Tibial nerve (tissue), 4 donors: ENCODE results near the gene EYS. TPM values are rescaled to one million over a fixed set of nuclear protein-coding genes. Genes with fewer than 3 reads are reported as not detected.
"Not testable (repeated sequence)": the region's sequence is repeated elsewhere in the genome, so short reads cannot be mapped to it uniquely, and the experiment has no call there.

ENCODE experiments used
- DNase-seq, 2 donors: peaks; one replicate each; pipeline ENCODE4 v3.0.0-alpha.2; 2019; ENCODE audit warnings: low spot score in 2 of 2
- H3K27ac ChIP-seq, 4 donors: fragments of 200-600 bp; sonication (generic) in 3 of 4; one replicate each; pipeline ENCODE4 v1.5.1; 2017 to 2019; ENCODE audit warnings: mild to moderate bottlenecking in 1 of 4
- H3K27me3 ChIP-seq, 2 donors: fragments of 200-600 bp; sonication (generic) in 1 of 2; one replicate each; pipeline versions ENCODE4 v1.5.1 to v1.6.0; 2017 to 2019
- H3K36me3 ChIP-seq, 3 donors: fragments of 200-600 bp; sonication (generic); one replicate each; pipeline ENCODE4 v1.5.1; 2018 to 2019
- H3K4me1 ChIP-seq, 4 donors: fragments of 200-600 bp; sonication (generic) in 3 of 4; one replicate each; pipeline ENCODE4 v1.5.1; 2017 to 2019
- H3K4me3 ChIP-seq, 4 donors: fragments of 200-600 bp; sonication (generic) in 3 of 4; one replicate each; pipeline ENCODE4 v1.5.1; 2017 to 2019; ENCODE audit warnings: mild to moderate bottlenecking in 1 of 4, moderate library complexity in 1 of 4
- H3K9me3 ChIP-seq, 4 donors: fragments of 200-600 bp; sonication (generic) in 3 of 4; one replicate each; pipeline ENCODE4 v1.5.1; 2017 to 2019
- CTCF ChIP-seq, 5 experiments: fragments of 200-600 bp in 3 of 5; fragments of 450-650 bp in 2 of 5; sonication (generic) in 3 of 5; IDR thresholded peaks; one replicate each; pipeline ENCODE4 v1.5.1; 2016 to 2019; ENCODE audit warnings: antibody characterized with exemption in 5 of 5, mild to moderate bottlenecking in 3 of 5, moderate library complexity in 2 of 5
- EP300 ChIP-seq, 2 donors: sonication (generic); formaldehyde crosslinking; IDR thresholded peaks; one replicate each; pipeline ENCODE4 v1.6.1; 2017; ENCODE audit warnings: antibody characterized with exemption in 2 of 2, mild to moderate bottlenecking in 1 of 2
- POLR2A ChIP-seq, 2 donors: fragments of 450-650 bp; IDR thresholded peaks; one replicate each; pipeline ENCODE4 v1.6.1; 2017; ENCODE audit warnings: antibody characterized with exemption in 2 of 2, mild to moderate bottlenecking in 2 of 2, moderate library complexity in 2 of 2
- WGBS, 2 donors: methylation state at CpG; one replicate each; pipeline ENCODE4 v1.1.5; 2018; 5-methylcytosine and 5-hydroxymethylcytosine counted together
- total RNA-seq, 4 donors: library from RNA; depleted of rRNA; stranded (reverse); fragments of >200 nt; gene quantifications; one replicate each; pipeline ENCODE4 v1.1.0, GENCODE V29; 2016

EYS gene
- total RNA-seq, 4 donors from 2014 or later = under 0.01 to 4.5 (median 0.39) TPM; not detected in 1

- DNase-seq = no peak
- H3K9me3 ChIP-seq = peaks cover 0 to 12% (median 0%) of the 10 kb centered on the region in 4 donors
- no peaks in the 10 kb centered on the region for H3K27me3 ChIP-seq
- H3K36me3 ChIP-seq = peaks cover 0 to 20% (median 0%) of the 10 kb centered on the region in 3 donors
- WGBS, 2 donors = 77 to 89% methylated on average over 1 of the region's 1 CpG
- H3K4me1 ChIP-seq = no peaks in the 10 kb centered on the region
- no peak overlapping the region for H3K4me3 ChIP-seq
- TF ChIP-seq POLR2A (IDR thresholded peaks at IDR 0.05) (no peak), EP300 (IDR thresholded peaks at IDR 0.05) (no peak), CTCF (IDR thresholded peaks at IDR 0.05) (no peak)
- no peak overlapping the region for H3K27ac ChIP-seq
These were observed 1949.2 kb downstream of the EYS start for GRCh38 chr6:63757826-63758225.

DNA sequence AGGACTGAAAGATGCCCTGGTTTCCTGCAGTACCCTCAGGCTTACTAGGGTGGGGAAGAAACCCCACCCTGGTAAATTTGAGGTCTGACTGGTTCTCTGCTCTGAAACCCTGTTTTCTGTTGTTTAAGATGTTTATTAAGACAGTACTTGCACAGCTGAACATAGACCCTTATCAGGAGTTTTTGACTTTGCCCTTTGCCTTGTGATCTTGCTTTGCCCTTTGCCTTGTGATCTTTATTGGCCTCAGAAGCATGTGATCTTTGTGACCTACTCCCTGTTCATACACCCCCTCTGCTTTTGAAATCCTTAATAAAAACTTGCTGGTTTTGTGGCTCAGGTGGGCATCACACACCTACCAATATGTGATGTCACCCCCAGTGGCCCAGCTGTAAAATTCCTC is 1949.8 kb downstream of the EYS start:
- Histone ChIP-seq H3K36me3 (peaks cover 0 to 20% (median 0%) of the 10 kb centered on the region in 3 donors), H3K9me3 (peaks cover 0 to 12% (median 0%) of the 10 kb centered on the region in 4 donors)
- H3K27me3 ChIP-seq, H3K4me1 ChIP-seq, DNase-seq, H3K27ac ChIP-seq, H3K4me3 ChIP-seq: not testable (repeated sequence)

GRCh38 chr6:63750400-63750799 is 1956.6 kb downstream of the EYS start:
- TF ChIP-seq POLR2A (IDR thresholded peaks at IDR 0.05) (no peak), CTCF (IDR thresholded peaks at IDR 0.05) (no peak), EP300 (IDR thresholded peaks at IDR 0.05) (no peak)
- WGBS, 2 donors = 93 to 94% methylated on average over 2 of the region's 2 CpGs
- Histone ChIP-seq H3K27ac (no peak overlapping the region), H3K9me3 (peaks cover 0 to 11% (median 0%) of the 10 kb centered on the region in 4 donors), H3K4me3 (no peak overlapping the region), H3K36me3 (peaks cover 0 to 13% (median 0%) of the 10 kb centered on the region in 3 donors), H3K4me1 (no peaks in the 10 kb centered on the region), H3K27me3 (no peaks in the 10 kb centered on the region)
- DNase-seq = no peak

DNA sequence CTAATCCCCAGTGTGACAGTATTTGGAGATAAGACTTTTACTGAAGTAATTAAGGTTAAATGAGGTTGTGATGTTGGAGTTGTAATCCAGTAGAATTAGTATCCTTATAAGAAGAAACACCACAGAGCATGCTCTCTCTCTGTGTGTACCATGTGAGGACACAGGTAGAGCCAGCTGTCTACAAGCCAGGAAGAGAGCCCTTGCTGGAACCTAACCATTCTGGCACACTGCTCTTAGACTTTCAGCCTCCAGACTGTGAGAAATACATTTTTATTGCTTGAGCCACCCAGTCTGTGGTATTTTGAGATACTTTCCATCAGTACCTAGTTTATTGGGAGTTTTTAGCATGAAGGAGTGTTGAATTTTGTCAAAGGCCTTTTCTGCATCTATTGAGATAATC is 1961.2 kb downstream of the EYS start:
- Histone ChIP-seq H3K27ac (no peak overlapping the region), H3K4me3 (no peak overlapping the region), H3K36me3 (peaks cover 0 to 10% (median 0%) of the 10 kb centered on the region in 3 donors), H3K4me1 (no peaks in the 10 kb centered on the region), H3K27me3 (no peaks in the 10 kb centered on the region), H3K9me3 (peaks cover 0 to 11% (median 0%) of the 10 kb centered on the region in 4 donors)
- no peak for DNase-seq
- TF ChIP-seq EP300 (IDR thresholded peaks at IDR 0.05) (no peak), CTCF (IDR thresholded peaks at IDR 0.05) (no peak), POLR2A (IDR thresholded peaks at IDR 0.05) (no peak)

DNA sequence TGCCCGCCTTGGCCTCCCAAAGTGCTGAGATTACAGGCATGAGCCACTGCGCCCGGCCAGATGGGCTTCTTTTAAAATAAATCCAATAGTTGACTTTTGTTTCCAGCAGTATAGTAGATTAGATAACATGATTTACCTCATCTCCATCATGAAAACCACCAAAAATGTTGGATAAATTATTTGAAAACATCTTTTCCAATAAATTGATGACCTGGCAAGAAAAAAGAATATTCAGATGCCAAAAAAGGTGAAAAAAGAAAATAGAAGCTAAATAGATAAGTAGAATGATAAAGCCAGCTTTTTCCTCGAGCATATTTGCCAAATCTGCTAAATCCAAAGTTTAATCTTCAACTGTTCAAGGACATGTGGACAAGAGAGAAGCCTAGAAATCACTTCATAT is 1962.2 kb downstream of the EYS start:
- TF ChIP-seq EP300 (IDR thresholded peaks at IDR 0.05) = no peak
- TF ChIP-seq POLR2A (IDR thresholded peaks at IDR 0.05) = no peak
- no peak for TF ChIP-seq CTCF (IDR thresholded peaks at IDR 0.05)
- Histone ChIP-seq H3K4me3 (no peak overlapping the region), H3K9me3 (peaks cover 0 to 11% (median 0%) of the 10 kb centered on the region in 4 donors), H3K27me3 (no peaks in the 10 kb centered on the region), H3K36me3 (peaks cover 0 to 4% (median 0%) of the 10 kb centered on the region in 3 donors), H3K27ac (no peak overlapping the region), H3K4me1 (no peaks in the 10 kb centered on the region)
- no peak for DNase-seq
- WGBS, 2 donors = 91 to 94% methylated on average over 4 of the region's 4 CpGs

DNA sequence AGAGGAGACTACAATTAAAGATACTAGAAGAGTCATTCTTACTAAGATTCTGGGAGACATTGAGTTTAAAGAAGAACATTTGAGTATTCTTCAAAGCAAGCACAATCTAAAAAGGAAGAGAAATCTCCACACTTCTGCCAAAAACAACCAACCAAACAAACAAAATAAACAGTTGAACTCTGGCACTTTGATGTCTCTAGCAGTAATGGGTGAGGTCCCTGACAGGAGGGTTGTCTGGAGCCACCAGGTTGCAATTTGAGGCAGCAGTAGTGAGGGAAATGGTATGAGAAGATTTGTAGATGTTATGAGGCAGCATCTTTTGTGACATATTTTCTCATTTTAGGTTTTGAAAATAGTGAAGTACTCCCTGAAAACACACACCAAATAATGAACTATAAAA is 1963.3 kb downstream of the EYS start:
- peaks cover 0 to 11% (median 0%) of the 10 kb centered on the region in 4 donors for H3K9me3 ChIP-seq
- H3K4me1 ChIP-seq = no peaks in the 10 kb centered on the region

More for the DNA sequence above, 1963.3 kb downstream of the EYS start:
- TF ChIP-seq CTCF (IDR thresholded peaks at IDR 0.05) (no peak), POLR2A (IDR thresholded peaks at IDR 0.05) (no peak), EP300 (IDR thresholded peaks at IDR 0.05) (no peak)
- Histone ChIP-seq H3K36me3 (no peaks in the 10 kb centered on the region), H3K4me3 (no peak overlapping the region), H3K27me3 (no peaks in the 10 kb centered on the region), H3K27ac (no peak overlapping the region)
- no peak for DNase-seq
